ENCODE measurements around the gene POLR3A. TPM values are rescaled to one million over a fixed set of nuclear protein-coding genes. Genes with fewer than 3 reads are reported as not detected.

Gene POLR3A
- total RNA-seq, 1 donor from 2014 or later = 13.1 TPM

GRCh38 chr10:78045856-78046255, 16.5 kb upstream of the POLR3A start:
- H3K9me3 Mint-ChIP-seq (ENCODE audit: low read depth) = no peaks in the 10 kb centered on the region
- no peak overlapping the region for H3K27ac Mint-ChIP-seq (ENCODE audit: unreplicated experiment)
- H3K36me3 Mint-ChIP-seq (ENCODE audit: low read depth) = peaks cover 17% of the 10 kb centered on the region
- peaks cover 39% of the 10 kb centered on the region for H3K4me1 Mint-ChIP-seq (ENCODE audit: low read depth)
- no peak for TF ChIP-seq CTCF (IDR thresholded peaks at IDR 0.05)
- DNase-seq (ENCODE audit: low spot score) = no peak
- H3K27me3 Mint-ChIP-seq (ENCODE audit: low read depth) = no peaks in the 10 kb centered on the region
- no peak overlapping the region for H3K4me3 Mint-ChIP-seq (ENCODE audit: unreplicated experiment)

- Mint-ChIP-seq H3K9me3 (ENCODE audit: low read depth) (no peaks in the 10 kb centered on the region), H3K4me3 (ENCODE audit: unreplicated experiment) (no peak overlapping the region), H3K36me3 (ENCODE audit: low read depth) (peaks cover 23% of the 10 kb centered on the region), H3K4me1 (ENCODE audit: low read depth) (peaks cover 39% of the 10 kb centered on the region), H3K27me3 (ENCODE audit: low read depth) (no peaks in the 10 kb centered on the region), H3K27ac (ENCODE audit: unreplicated experiment) (no peak overlapping the region)
- DNase-seq (ENCODE audit: low spot score) = no peak
- no peak for TF ChIP-seq CTCF (IDR thresholded peaks at IDR 0.05)
These were observed 15.9 kb upstream of the POLR3A start for GRCh38 chr10:78045237-78045636.

GRCh38 chr10:78044699-78045098, 15.4 kb upstream of the POLR3A start:
- TF ChIP-seq CTCF (IDR thresholded peaks at IDR 0.05) = no peak
- Mint-ChIP-seq H3K4me3 (ENCODE audit: unreplicated experiment) (no peak overlapping the region), H3K4me1 (ENCODE audit: low read depth) (peaks cover 39% of the 10 kb centered on the region), H3K27me3 (ENCODE audit: low read depth) (no peaks in the 10 kb centered on the region), H3K36me3 (ENCODE audit: low read depth) (peaks cover 26% of the 10 kb centered on the region), H3K27ac (ENCODE audit: unreplicated experiment) (peak overlapping the region; percentile 25), H3K9me3 (ENCODE audit: low read depth) (no peaks in the 10 kb centered on the region)
- no peak for DNase-seq (ENCODE audit: low spot score)

- H3K27ac Mint-ChIP-seq (ENCODE audit: unreplicated experiment) = peak overlapping the region; percentile 55
- DNase-seq (ENCODE audit: low spot score) = no peak
- H3K4me1 Mint-ChIP-seq (ENCODE audit: low read depth) = peaks cover 41% of the 10 kb centered on the region
These were observed 14.9 kb upstream of the POLR3A start for GRCh38 chr10:78044179-78044578.

GRCh38 chr10:78042752-78043104, 13.4 kb upstream of the POLR3A start:
- Mint-ChIP-seq H3K27me3 (ENCODE audit: low read depth) (no peaks in the 10 kb centered on the region), H3K36me3 (ENCODE audit: low read depth) (peaks cover 37% of the 10 kb centered on the region), H3K4me3 (ENCODE audit: unreplicated experiment) (no peak overlapping the region), H3K9me3 (ENCODE audit: low read depth) (no peaks in the 10 kb centered on the region), H3K4me1 (ENCODE audit: low read depth) (peaks cover 47% of the 10 kb centered on the region), H3K27ac (ENCODE audit: unreplicated experiment) (peak overlapping the region; percentile 36)
- no peak for TF ChIP-seq CTCF (IDR thresholded peaks at IDR 0.05)
- DNase-seq (ENCODE audit: low spot score) = no peak

More at GRCh38 chr10:78044179-78044578, 14.9 kb upstream of the POLR3A start:
- TF ChIP-seq CTCF (IDR thresholded peaks at IDR 0.05) = no peak
- no peak overlapping the region for H3K4me3 Mint-ChIP-seq (ENCODE audit: unreplicated experiment)
- peaks cover 29% of the 10 kb centered on the region for H3K36me3 Mint-ChIP-seq (ENCODE audit: low read depth)
- H3K9me3 Mint-ChIP-seq (ENCODE audit: low read depth) = no peaks in the 10 kb centered on the region
- H3K27me3 Mint-ChIP-seq (ENCODE audit: low read depth) = no peaks in the 10 kb centered on the region
